Astrocyte of the hippocampus (primary cell): ENCODE results near the gene NPIPB13.
"Not testable (repeated sequence)": the region's sequence is repeated elsewhere in the genome, so short reads cannot be mapped to it uniquely, and the experiment has no call there.

Source experiments
- DNase-seq: peaks from one replicate; pipeline ENCODE4 v3.0.0; 2011; ENCODE audit warnings: low read depth, low spot score

Gene NPIPB13

GRCh38 chr16:30248379-30248778, at the start of gene NPIPB13:
Gene NPIPB13, minus strand, starts transcription at chr16:30248479. Its CDS starts 2,906 bp downstream, at chr16:30245573.
- not testable (repeated sequence) for DNase-seq

GRCh38 chr16:30282357-30282756, 34.1 kb upstream of the NPIPB13 start:
- not testable (repeated sequence) for DNase-seq

- DNase-seq: not testable (repeated sequence)
These were observed 30.2 kb upstream of the NPIPB13 start for GRCh38 chr16:30278523-30278922.

- DNase-seq: not testable (repeated sequence)
These were observed 31.2 kb downstream of the NPIPB13 start for GRCh38 chr16:30217082-30217481.

- not testable (repeated sequence) for DNase-seq
These were observed 36.9 kb downstream of the NPIPB13 start for GRCh38 chr16:30211414-30211813.

GRCh38 chr16:30209032-30209431, 39.2 kb downstream of the NPIPB13 start:
- not testable (repeated sequence) for DNase-seq

- DNase-seq: not testable (repeated sequence)
These were observed 41.1 kb downstream of the NPIPB13 start for GRCh38 chr16:30207063-30207704.

GRCh38 chr16:30206252-30206651, 42.0 kb downstream of the NPIPB13 start:
- DNase-seq: not testable (repeated sequence)

- not testable (repeated sequence) for DNase-seq
These were observed 42.6 kb downstream of the NPIPB13 start for GRCh38 chr16:30205541-30206236.

- DNase-seq: not testable (repeated sequence)
These were observed 48.5 kb downstream of the NPIPB13 start for GRCh38 chr16:30199608-30200343.

GRCh38 chr16:30199049-30199448, 49.2 kb downstream of the NPIPB13 start, which contains the start of gene SULT1A3:
Gene SULT1A3, plus strand, starts transcription at chr16:30199255. Its CDS starts 1,474 bp downstream, at chr16:30200729.
- not testable (repeated sequence) for DNase-seq
